Lower lobe of right lung (tissue), 2 donors: ENCODE measurements around the gene DUSP16. TPM values are rescaled to one million over a fixed set of nuclear protein-coding genes. Genes with fewer than 3 reads are reported as not detected.

Source experiments
- ATAC-seq, 2 donors: fragments of 200-7000 bp; cut with Tn5 transposase; one replicate each; pipeline ENCODE4 v1.9.1; 2020 to 2022; ENCODE audit warnings: mild to moderate bottlenecking in 2 of 2, moderate library complexity in 2 of 2
- DNase-seq: peaks from one replicate; pipeline ENCODE4 v3.0.0-alpha.2; 2020
- H3K27ac ChIP-seq: fragments of 200-600 bp; one replicate; pipeline ENCODE4 v1.8.0; 2022
- H3K27me3 ChIP-seq: fragments of 200-600 bp; one replicate; pipeline ENCODE4 v1.8.0; 2022; ENCODE audit warnings: low read depth
- H3K36me3 ChIP-seq: fragments of 200-600 bp; one replicate; pipeline ENCODE4 v1.8.0; 2022; ENCODE audit warnings: mild to moderate bottlenecking
- H3K4me1 ChIP-seq: fragments of 200-600 bp; one replicate; pipeline ENCODE4 v1.8.0; 2022
- H3K4me3 ChIP-seq: fragments of 200-600 bp; one replicate; pipeline ENCODE4 v1.8.0; 2022; ENCODE audit warnings: mild to moderate bottlenecking
- H3K9me3 ChIP-seq: fragments of 200-600 bp; one replicate; pipeline ENCODE4 v1.8.0; 2022
- CTCF ChIP-seq: fragments of 200-600 bp; IDR thresholded peaks from one replicate; pipeline ENCODE4 v1.8.0; 2022; ENCODE audit warnings: antibody characterized with exemption, mild to moderate bottlenecking
- intact Hi-C: fragments of 100-400 bp; cut with DNase I; formaldehyde crosslinking; loops from one replicate; pipeline ENCODE4 v1.11.0; 2022
- total RNA-seq: library from RNA; stranded (reverse); fragmentation: NEBNext Ultra II Directional; extraction: Animal tissue kit (Norgen Biotek cat#: 25700); gene quantifications from one replicate; pipeline ENCODE4 v1.2.1, GENCODE V29; 2021
- donor health status: DM: no; HTN: yes; CAD: no; lungs with severe emphysema.

Gene DUSP16
- total RNA-seq, 1 donor from 2014 or later: 44.0 TPM

GRCh38 chr12:12441843-12442461 is 120.7 kb downstream of the DUSP16 start:
- no peaks in the 10 kb centered on the region for H3K9me3 ChIP-seq
- ATAC-seq (peak; percentile 8 to 49), DNase-seq (no peak)
- H3K4me3 ChIP-seq: no peak overlapping the region
- peaks cover 23% of the 10 kb centered on the region for H3K4me1 ChIP-seq
- intact Hi-C loops: no loop called here
- H3K27me3 ChIP-seq: no peaks in the 10 kb centered on the region
- H3K36me3 ChIP-seq: no peaks in the 10 kb centered on the region
- H3K27ac ChIP-seq: peak overlapping the region; percentile 42
- TF ChIP-seq CTCF: no peak

- Histone ChIP-seq H3K9me3 (no peaks in the 10 kb centered on the region), H3K4me3 (no peak overlapping the region), H3K27me3 (no peaks in the 10 kb centered on the region), H3K27ac (peak overlapping the region; percentile 42), H3K36me3 (no peaks in the 10 kb centered on the region), H3K4me1 (peaks cover 23% of the 10 kb centered on the region)
- TF ChIP-seq CTCF: no peak
- ATAC-seq (no peak), DNase-seq (no peak)
- intact Hi-C loops: no loop called here
These were observed 121.2 kb downstream of the DUSP16 start for GRCh38 chr12:12441429-12441807.

- H3K27me3 ChIP-seq: no peaks in the 10 kb centered on the region
- no peaks in the 10 kb centered on the region for H3K36me3 ChIP-seq
- no peak overlapping the region for H3K4me3 ChIP-seq
- H3K9me3 ChIP-seq: no peaks in the 10 kb centered on the region
- H3K4me1 ChIP-seq: peaks cover 25% of the 10 kb centered on the region
- intact Hi-C loops: no loop called here
- ATAC-seq: no peak
- H3K27ac ChIP-seq: peak overlapping the region; percentile 42
- no peak for DNase-seq
- TF ChIP-seq CTCF: no peak
These were observed 121.8 kb downstream of the DUSP16 start for GRCh38 chr12:12440784-12441428.

GRCh38 chr12:12439636-12440035 is 123.0 kb downstream of the DUSP16 start:
- Histone ChIP-seq H3K9me3 (no peaks in the 10 kb centered on the region), H3K27me3 (no peaks in the 10 kb centered on the region), H3K27ac (no peak overlapping the region), H3K4me3 (no peak overlapping the region), H3K4me1 (peaks cover 30% of the 10 kb centered on the region), H3K36me3 (no peaks in the 10 kb centered on the region)
- TF ChIP-seq CTCF: no peak
- DNase-seq (no peak), ATAC-seq (peak; percentile 67 to 87)
- intact Hi-C loops: no loop called here

- H3K27me3 ChIP-seq: no peaks in the 10 kb centered on the region
- ATAC-seq (no peak), DNase-seq (no peak)
- no peaks in the 10 kb centered on the region for H3K9me3 ChIP-seq
- intact Hi-C loops: no loop called here
- H3K4me1 ChIP-seq: peaks cover 44% of the 10 kb centered on the region
- H3K4me3 ChIP-seq: no peak overlapping the region
- no peak for TF ChIP-seq CTCF
- no peaks in the 10 kb centered on the region for H3K36me3 ChIP-seq
- H3K27ac ChIP-seq: no peak overlapping the region
These were observed 125.8 kb downstream of the DUSP16 start for GRCh38 chr12:12436831-12437345.
